GM12878 (cell line): ENCODE measurements around the gene IL19. TPM values are rescaled to one million over a fixed set of nuclear protein-coding genes. Genes with fewer than 3 reads are reported as not detected.

Experiments used
- CUX1 ChIP-seq: IDR thresholded peaks from 2 replicates; pipeline ENCODE4 v1.6.1; 2012; ENCODE audit warnings: improper control_type of control experiment, low read depth, low read length; ENCODE audit not compliant: insufficient replicate concordance
- RELA ChIP-seq: fragments of 450-650 bp; IDR thresholded peaks from 2 replicates; pipeline ENCODE4 v1.8.0; 2014; ENCODE audit warnings: borderline replicate concordance; ENCODE audit not compliant: partially characterized antibody
- RFX5 ChIP-seq: IDR thresholded peaks from 2 replicates; pipeline ENCODE4 v1.6.1; 2011; ENCODE audit warnings: low read depth, low read length, improper control_type of control experiment
- SP1 ChIP-seq: IDR thresholded peaks from one replicate; pipeline ENCODE4 v1.6.1; 2011; ENCODE audit warnings: low read depth, low read length
- ZBTB33 ChIP-seq: fragments of 450-650 bp; IDR thresholded peaks from 2 replicates; pipeline ENCODE4 v1.6.1; 2017; ENCODE audit warnings: mild to moderate bottlenecking
- polyA plus RNA-seq, 11 experiments: library from polyadenylated mRNA; depleted of rRNA in 4 of 11; unstranded in 6 of 11; stranded (reverse) in 5 of 11; fragments of >200 nt; fragmentation: Nextera tagmentation in 4 of 11; fragmentation: Illumina TruSeq in 1 of 11; extraction: Ambion mirVana in 4 of 11; extraction: Trizol in 1 of 11; gene quantifications; 1 replicate in 1 of 11; 2 replicates in 10 of 11; pipeline versions ENCODE4 v1.2.1 to v1.2.3, GENCODE V29; 2011 to 2016; ENCODE audit warnings: inconsistent platforms in 2 of 11, missing spikeins in 2 of 11, low read depth in 1 of 11
- total RNA-seq, 4 experiments: library from RNA; depleted of rRNA in 3 of 4; stranded (reverse); fragments of >200 nt in 3 of 4; fragmentation: Illumina TruSeq in 1 of 4; extraction: Trizol in 1 of 4; gene quantifications; 2 replicates each; pipeline versions ENCODE4 v1.2.1 to v1.2.3, GENCODE V29; 2013 to 2021

Gene IL19
- total and polyA plus RNA-seq, 10 of the 15 experiments (the other 5 are each of a cell fraction or from before 2014, with no cell fraction given), result 0.10 to 0.73 (median 0.28) TPM; not detected in 6

GRCh38 chr1:206860165-206860564, 89.6 kb downstream of the IL19 start (continued):
- TF ChIP-seq CUX1 (no peak), SP1 (no peak), RELA (no peak), ZBTB33 (no peak), RFX5 (no peak)
